Heart right ventricle (tissue), 16 donors: ENCODE data around the gene ZNF219. TPM values are rescaled to one million over a fixed set of nuclear protein-coding genes. Genes with fewer than 3 reads are reported as not detected.

Experiments used
- ATAC-seq, 8 donors: fragments of 200-7000 bp; cut with Tn5 transposase; one replicate each; pipeline ENCODE4 v1.9.1; 2020; ENCODE audit warnings: mild to moderate bottlenecking in 8 of 8, moderate library complexity in 8 of 8, moderate number of reproducible peaks in 1 of 8
- DNase-seq, 2 donors: peaks; one replicate each; pipeline ENCODE4 v3.0.0-alpha.2; 2020
- H3K27ac ChIP-seq, 10 donors: fragments of 200-600 bp; sonication (generic) in 2 of 10; one replicate each; pipeline versions ENCODE4 v1.5.0 to v1.8.0; 2020 to 2022; ENCODE audit warnings: mild to moderate bottlenecking in 3 of 10
- H3K27me3 ChIP-seq, 7 donors: fragments of 200-600 bp; one replicate each; pipeline ENCODE4 v1.8.0; 2021 to 2022; ENCODE audit warnings: mild to moderate bottlenecking in 2 of 7
- H3K36me3 ChIP-seq, 9 donors: fragments of 200-600 bp; sonication (generic) in 1 of 9; one replicate each; pipeline versions ENCODE4 v1.5.0 to v1.8.0; 2020 to 2022; ENCODE audit warnings: mild to moderate bottlenecking in 2 of 9
- H3K4me1 ChIP-seq, 9 donors: fragments of 200-600 bp; sonication (generic) in 1 of 9; one replicate each; pipeline versions ENCODE4 v1.5.0 to v1.8.0; 2020 to 2022; ENCODE audit warnings: mild to moderate bottlenecking in 4 of 9
- H3K4me3 ChIP-seq, 10 donors: fragments of 200-600 bp; sonication (generic) in 2 of 10; one replicate each; pipeline versions ENCODE4 v1.5.0 to v1.8.0; 2020 to 2022; ENCODE audit warnings: mild to moderate bottlenecking in 7 of 10, moderate library complexity in 2 of 10
- H3K9me3 ChIP-seq, 11 donors: fragments of 200-600 bp in 10 of 11; sonication (generic) in 2 of 11; one replicate each; pipeline versions ENCODE4 v1.5.0 to v1.8.0; 2013 to 2022; ENCODE audit warnings: mild to moderate bottlenecking in 2 of 11, control low read depth in 1 of 11, moderate library complexity in 1 of 11
- CTCF ChIP-seq, 9 donors: fragments of 200-600 bp; sonication (generic) in 2 of 9; IDR thresholded peaks; one replicate each; pipeline versions ENCODE4 v1.5.0 to v1.8.0; 2021 to 2022; ENCODE audit warnings: antibody characterized with exemption in 9 of 9, mild to moderate bottlenecking in 5 of 9, moderate library complexity in 1 of 9
- WGBS, 2 donors: extraction: QIAGEN DNeasy Blood & Tissue Kit; methylation state at CpG; one replicate each; pipeline ENCODE4 v1.1.7; 2013; ENCODE audit warnings: inconsistent platforms in 1 of 2; 5-methylcytosine and 5-hydroxymethylcytosine counted together
- intact Hi-C, 10 donors: fragments of 100-400 bp; cut with DNase I; formaldehyde crosslinking; loops; one replicate each; pipeline versions ENCODE4 v1.11.1 to v1.14.2; 2022
- polyA plus RNA-seq, 2 donors: library from polyadenylated mRNA; stranded (reverse); fragments of 200-250 nt; gene quantifications; one replicate each; pipeline ENCODE4 v1.2.3, GENCODE V29; 2013
- total RNA-seq, 10 donors: library from RNA; stranded (reverse); fragmentation: NEBNext Ultra II Directional in 3 of 10; extraction: Animal tissue kit (Norgen Biotek cat#: 25700) in 3 of 10; gene quantifications; one replicate each; pipeline versions ENCODE4 v1.2.1 to v1.2.4, GENCODE V29; 2021 to 2023
- donor health status: Arrhythmogenic right ventricular cardiomyopathy.
- donor health status: ischemic (EF 13 %, LVEDD 7.1; RV severe dilation, severe dysfunction).
- donor health status: healthy with polysubstance abuse.
- donor health status: DM: no; HTN: yes; CAD: no.
- donor health status: DM: no; HTN: no; CAD: no.
- donor health status: ischemic (EF 25% LVEDD 6.9; RV normal size, moderate dysfunction).
- donor health status: ischemic (EF 25% LVEDD 5.7; RV mildly dilated, moderate dysfunction).
- donor health status: healthy.
- donor health status: DM: yes; HTN: yes; CAD: no.
- donor health status: Ischemic cardiomyopathy.
- donor health status: ischemic (EF 35%, LVEDD 5.7; RV mildly dilated, moderate dysfunction).
- donor health status: nonischemic (EF 11% LVEDD 7.7; RV severe dilation, severe dysfunction).
- donor health status: DM: yes; HTN: yes; CAD: no.
- donor health status: PGD.
- donor health status: ischemic (EF 29% LVEDD 5.4; RV normal size, mild dysfunction).
- donor health status: nonischemic (EF 23%, LVEDD 6.1; RV moderate dilation, normal function).

The ZNF219 gene
- total and polyA plus RNA-seq, 12 donors: 22.1 to 58.4 (median 34.6) TPM

GRCh38 chr14:21087294-21088091, 11.0 kb downstream of the ZNF219 start:
- Histone ChIP-seq H3K36me3 (peaks cover 0 to 99% (median 57%) of the 10 kb centered on the region in 9 donors), H3K27ac (peak overlapping the region in 3 of 10 donors; percentile 9 to 72 (median 18)), H3K4me3 (no peak overlapping the region), H3K9me3 (no peaks in the 10 kb centered on the region), H3K4me1 (peaks cover 0 to 49% (median 9%) of the 10 kb centered on the region in 9 donors), H3K27me3 (no peaks in the 10 kb centered on the region)
- DNase-seq (no peak), ATAC-seq (peak in 6 of 8 donors; percentile 21 to 36 (median 28))
- intact Hi-C loops: loop anchor here in 1 of 10 donors (5.0 kb wide), 1 partner anchor 65 kb away; no protein-coding TSS in a partner anchor
- no peak for TF ChIP-seq CTCF (IDR thresholded peaks at IDR 0.05)
- WGBS, 2 donors: 50 to 53% methylated on average over 19 of the region's 19 CpGs

- no peak overlapping the region for H3K4me3 ChIP-seq
- no peak for TF ChIP-seq CTCF (IDR thresholded peaks at IDR 0.05)
- peaks cover 0 to 44% (median 7%) of the 10 kb centered on the region in 9 donors for H3K4me1 ChIP-seq
- H3K27ac ChIP-seq: peak overlapping the region in 3 of 10 donors; percentile 9 to 72 (median 18)
- WGBS, 2 donors: 87 to 93% methylated on average over 4 of the region's 4 CpGs
- DNase-seq (no peak), ATAC-seq (no peak)
- H3K36me3 ChIP-seq: peaks cover 0 to 100% (median 61%) of the 10 kb centered on the region in 9 donors
- no peaks in the 10 kb centered on the region for H3K27me3 ChIP-seq
- H3K9me3 ChIP-seq: no peaks in the 10 kb centered on the region
- intact Hi-C loops: loop anchor here in 1 of 10 donors (5.0 kb wide), 1 partner anchor 65 kb away; no protein-coding TSS in a partner anchor
These were observed 11.6 kb downstream of the ZNF219 start for GRCh38 chr14:21086908-21087293.

- Histone ChIP-seq H3K36me3 (peaks cover 0 to 100% (median 61%) of the 10 kb centered on the region in 9 donors), H3K27me3 (no peaks in the 10 kb centered on the region), H3K4me1 (peaks cover 0 to 44% (median 7%) of the 10 kb centered on the region in 9 donors), H3K9me3 (no peaks in the 10 kb centered on the region), H3K4me3 (no peak overlapping the region), H3K27ac (peak overlapping the region in 9 of 10 donors; percentile 11 to 82 (median 30))
- ATAC-seq (peak; percentile 27 to 88 (median 64)), DNase-seq (peak; percentile 51 to 67)
- intact Hi-C loops: loop anchor here in 2 of 10 donors (2.0 to 5.0 kb wide), 2 partner anchors 14 to 63 kb away; partner anchors contain the start of gene ARHGEF40 (in 1 of the 2)
- no peak for TF ChIP-seq CTCF (IDR thresholded peaks at IDR 0.05)
- 52 to 66% methylated on average over 17 of the region's 17 CpGs for WGBS, 2 donors
These were observed 13.2 kb downstream of the ZNF219 start for GRCh38 chr14:21084998-21085853.

GRCh38 chr14:21084396-21084795, 14.1 kb downstream of the ZNF219 start:
- TF ChIP-seq CTCF (IDR thresholded peaks at IDR 0.05): no peak

More at GRCh38 chr14:21084396-21084795, 14.1 kb downstream of the ZNF219 start:
- no peaks in the 10 kb centered on the region for H3K27me3 ChIP-seq
- 81 to 91% methylated on average over 2 of the region's 2 CpGs for WGBS, 2 donors
- intact Hi-C loops: loop anchor here in 1 of 10 donors (2.0 kb wide), 1 partner anchor 14 kb away; the partner anchor contains the start of gene ARHGEF40
- peaks cover 0 to 99% (median 57%) of the 10 kb centered on the region in 9 donors for H3K36me3 ChIP-seq
- no peak for DNase-seq
- H3K9me3 ChIP-seq: no peaks in the 10 kb centered on the region
- H3K27ac ChIP-seq: peak overlapping the region in 2 of 10 donors; percentile 25 to 82
- ATAC-seq: no peak
- no peak overlapping the region for H3K4me3 ChIP-seq
- H3K4me1 ChIP-seq: peaks cover 0 to 44% (median 7%) of the 10 kb centered on the region in 9 donors
